Right lobe of liver (tissue), 4 donors: Measurements from ENCODE around the gene LGALS7.
"Not testable (repeated sequence)": the region's sequence is repeated elsewhere in the genome, so short reads cannot be mapped to it uniquely, and the experiment has no call there.

Source experiments
- CTCF ChIP-seq, 4 donors: fragments of 200-600 bp in 3 of 4; fragments of 450-650 bp in 1 of 4; IDR thresholded peaks; one replicate each; pipeline versions ENCODE4 v1.5.1 to v1.8.0; 2016 to 2022; ENCODE audit warnings: antibody characterized with exemption in 4 of 4, mild to moderate bottlenecking in 2 of 4
- POLR2A ChIP-seq: fragments of 450-650 bp; IDR thresholded peaks from one replicate; pipeline ENCODE4 v1.6.1; 2017; ENCODE audit warnings: antibody characterized with exemption, mild to moderate bottlenecking
- donor health status: DM: no; HTN: no; CAD: no.
- donor health status: DM: no; HTN: no; CAD: no.
- donor health status: DM: no; HTN: yes; CAD: no.

- not testable (repeated sequence) for TF ChIP-seq POLR2A; CTCF (IDR thresholded peaks at IDR 0.05)
These were observed 2.9 kb downstream of the LGALS7 start for GRCh38 chr19:38770228-38770948.
